T-helper 22 cell (primary cell): ENCODE results near the gene DUSP8.
"Not testable (repeated sequence)": the region's sequence is repeated elsewhere in the genome, so short reads cannot be mapped to it uniquely, and the experiment has no call there.

Source experiments
- DNase-seq: peaks from one replicate; pipeline ENCODE4 v3.0.0-alpha.2; 2020; ENCODE audit warnings: low read depth

The DUSP8 gene

DNA sequence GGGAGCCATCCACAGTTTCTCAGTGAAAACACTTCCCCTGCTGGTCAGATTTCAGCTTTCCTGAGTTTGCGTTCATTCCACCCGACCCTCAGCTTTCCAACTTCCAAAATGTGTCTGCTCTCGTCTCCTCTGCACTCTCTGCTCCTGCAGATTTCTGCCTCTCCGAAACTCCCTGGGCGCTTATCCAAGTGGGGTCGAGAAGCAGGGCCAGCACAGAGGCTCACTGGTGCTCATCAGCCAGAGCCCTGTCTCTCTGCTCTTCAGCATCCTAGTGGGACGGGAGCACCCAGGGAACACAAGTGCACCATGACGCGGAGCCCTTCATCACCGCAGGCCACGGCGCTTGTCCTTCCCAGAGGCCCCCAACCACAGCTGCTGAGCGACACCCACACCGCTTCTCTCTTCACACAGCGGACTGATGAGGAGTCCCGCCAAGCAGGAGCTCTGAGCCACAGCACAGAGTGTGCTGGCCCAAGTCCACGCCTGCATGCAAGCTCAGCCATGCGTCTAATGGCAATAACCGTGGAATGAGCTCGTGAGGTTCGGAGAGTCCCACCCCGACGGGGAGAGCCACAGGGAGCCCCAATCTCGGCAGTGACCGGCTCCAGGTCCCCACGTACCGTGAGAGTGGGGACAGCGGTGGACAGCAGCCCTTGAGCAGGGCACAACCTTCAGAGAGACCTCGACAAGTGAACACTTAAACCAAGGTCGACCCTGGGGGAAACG, 57.6 kb downstream of the DUSP8 start:
- no peak for DNase-seq

DNA sequence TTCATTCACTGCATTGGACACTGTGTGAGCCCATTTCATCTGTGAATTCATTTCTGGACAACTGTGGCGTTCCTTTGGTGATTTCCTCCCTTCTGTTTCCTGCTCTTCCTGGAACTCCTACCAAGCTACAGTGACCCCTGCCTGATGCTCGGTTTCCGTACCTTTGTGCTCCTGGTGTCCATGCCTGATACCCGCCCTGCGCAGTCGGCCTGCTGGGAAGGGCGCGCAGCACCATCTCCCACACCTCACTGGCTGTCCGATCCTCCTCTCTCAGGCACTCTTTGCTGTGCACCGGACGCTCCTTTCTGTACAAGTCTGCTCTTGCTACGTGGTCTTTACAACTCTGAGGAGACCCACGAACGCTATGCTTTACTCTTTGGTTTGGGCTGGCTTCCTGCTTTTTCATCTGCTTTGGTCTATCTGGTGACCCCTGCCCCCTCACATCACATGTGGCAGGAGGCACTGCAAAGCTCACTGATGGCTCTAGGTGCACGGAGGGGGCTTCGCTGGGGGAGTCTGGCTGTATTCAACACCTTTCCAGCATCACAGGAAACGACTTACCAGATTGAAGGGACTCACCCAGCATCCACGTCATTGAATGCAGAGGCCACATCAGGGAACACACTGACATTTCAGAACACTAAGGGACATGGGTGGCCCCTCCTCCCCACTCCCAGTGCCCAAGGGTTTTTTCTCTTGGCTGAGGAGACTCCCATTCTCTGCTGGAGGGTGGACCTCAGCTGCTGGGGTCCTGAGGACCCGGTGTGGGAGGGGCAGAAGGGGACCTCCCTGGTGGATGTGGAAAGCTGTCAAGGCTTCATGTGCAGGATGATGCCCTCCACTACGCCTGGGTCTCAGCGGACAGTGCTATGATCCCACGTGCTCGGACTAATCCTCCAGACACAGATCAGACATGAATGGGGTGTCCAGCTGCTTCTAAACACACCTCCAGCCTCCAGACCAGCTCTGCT, 58.5 kb downstream of the DUSP8 start:
- DNase-seq = no peak

DNA sequence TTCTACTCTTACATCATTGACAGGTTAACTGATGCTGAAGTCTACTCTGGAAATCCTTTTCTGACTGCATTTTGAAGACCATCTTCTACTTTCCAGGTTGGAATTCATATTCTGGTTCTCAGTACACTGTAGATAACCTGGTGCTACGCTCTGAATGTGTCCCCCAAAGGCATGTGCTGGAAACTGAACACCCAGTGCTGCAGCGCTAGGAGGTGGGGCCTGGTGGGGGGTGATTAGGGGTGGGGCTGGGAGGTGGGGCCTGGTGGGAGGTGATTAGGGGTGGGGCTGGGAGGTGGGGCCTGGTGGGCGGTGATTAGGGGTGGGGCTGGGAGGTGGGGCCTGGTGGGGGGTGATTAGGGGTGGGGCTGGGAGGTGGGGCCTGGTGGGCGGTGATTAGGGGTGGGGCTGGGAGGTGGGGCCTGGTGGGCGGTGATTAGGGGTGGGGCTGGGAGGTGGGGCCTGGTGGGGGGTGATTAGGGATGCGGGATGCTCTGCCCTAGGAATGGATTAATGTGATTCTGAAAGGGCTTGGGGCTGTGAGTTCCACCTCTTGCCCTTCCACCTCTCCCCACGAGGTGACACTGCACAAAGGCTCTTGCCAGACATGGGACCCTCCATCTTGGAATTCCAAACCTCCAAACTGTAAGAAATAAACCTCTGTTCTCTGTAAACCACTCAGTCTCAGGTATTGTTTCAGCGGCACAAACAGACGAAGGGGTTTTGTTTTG, 59.4 kb downstream of the DUSP8 start:
- DNase-seq = not testable (repeated sequence)

DNA sequence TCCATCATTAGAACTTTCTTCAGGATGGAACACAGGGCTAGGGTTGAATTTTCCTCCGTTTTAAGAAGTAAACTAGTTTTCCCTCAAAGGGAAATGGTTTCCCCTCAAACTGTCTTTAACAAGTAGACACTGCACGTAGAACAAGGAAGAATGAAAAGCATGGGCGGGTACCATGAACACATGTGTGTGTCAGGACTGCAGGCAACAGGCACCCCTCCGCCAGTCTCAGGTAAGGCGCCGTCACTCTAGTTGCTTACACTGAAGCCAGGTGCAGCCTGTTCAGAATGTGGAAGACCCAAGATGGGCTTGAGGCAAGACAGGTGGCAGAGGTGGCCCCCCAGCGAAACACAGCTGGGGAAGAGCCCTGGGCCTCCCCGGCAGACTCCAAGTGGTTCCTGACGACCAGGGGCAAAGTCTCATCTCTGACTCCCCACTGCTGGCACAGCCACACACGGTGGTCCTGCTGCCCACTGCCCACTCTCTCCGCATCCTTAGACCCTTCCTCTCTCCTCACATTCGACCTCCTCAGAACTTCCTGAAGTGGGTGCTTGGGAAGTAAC, 60.1 kb downstream of the DUSP8 start:
- no peak for DNase-seq

DNA sequence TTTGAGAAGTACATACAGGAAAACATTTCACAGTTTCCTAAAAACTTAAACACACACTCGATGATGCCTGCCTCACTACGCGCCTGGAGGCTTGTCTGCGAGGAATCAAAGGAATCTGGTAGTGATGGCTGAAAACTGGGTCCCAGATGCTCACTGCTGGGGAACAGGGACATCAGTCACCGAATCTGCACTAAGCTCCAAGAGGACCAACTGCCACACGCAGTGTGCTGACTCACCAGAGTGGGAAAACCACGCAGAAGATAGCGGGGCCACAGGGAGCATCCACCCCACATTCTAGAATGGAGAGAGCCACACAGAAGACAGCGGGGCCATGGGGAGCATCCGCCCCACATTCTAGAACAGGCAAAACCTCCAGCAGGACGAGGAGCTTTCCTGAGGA, 61.1 kb downstream of the DUSP8 start:
- no peak for DNase-seq

DNA sequence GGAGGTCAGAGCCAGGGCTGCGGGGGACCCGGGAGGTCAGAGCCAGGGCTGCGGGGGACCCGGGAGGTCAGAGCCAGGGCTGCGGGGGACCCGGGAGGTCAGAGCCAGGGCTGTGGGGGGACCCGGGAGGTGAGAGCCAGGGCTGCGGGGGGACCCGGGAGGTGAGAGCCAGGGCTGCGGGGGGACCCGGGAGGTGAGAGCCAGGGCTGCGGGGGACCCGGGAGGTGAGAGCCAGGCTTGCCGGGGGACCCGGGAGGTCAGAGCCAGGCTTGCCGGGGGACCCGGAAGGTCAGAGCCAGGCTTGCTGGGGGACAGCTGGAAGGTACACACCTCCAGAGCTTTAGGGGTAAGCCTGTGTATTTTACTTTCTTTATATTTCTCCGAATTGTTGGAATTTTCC, 61.7 kb downstream of the DUSP8 start:
- not testable (repeated sequence) for DNase-seq

DNA sequence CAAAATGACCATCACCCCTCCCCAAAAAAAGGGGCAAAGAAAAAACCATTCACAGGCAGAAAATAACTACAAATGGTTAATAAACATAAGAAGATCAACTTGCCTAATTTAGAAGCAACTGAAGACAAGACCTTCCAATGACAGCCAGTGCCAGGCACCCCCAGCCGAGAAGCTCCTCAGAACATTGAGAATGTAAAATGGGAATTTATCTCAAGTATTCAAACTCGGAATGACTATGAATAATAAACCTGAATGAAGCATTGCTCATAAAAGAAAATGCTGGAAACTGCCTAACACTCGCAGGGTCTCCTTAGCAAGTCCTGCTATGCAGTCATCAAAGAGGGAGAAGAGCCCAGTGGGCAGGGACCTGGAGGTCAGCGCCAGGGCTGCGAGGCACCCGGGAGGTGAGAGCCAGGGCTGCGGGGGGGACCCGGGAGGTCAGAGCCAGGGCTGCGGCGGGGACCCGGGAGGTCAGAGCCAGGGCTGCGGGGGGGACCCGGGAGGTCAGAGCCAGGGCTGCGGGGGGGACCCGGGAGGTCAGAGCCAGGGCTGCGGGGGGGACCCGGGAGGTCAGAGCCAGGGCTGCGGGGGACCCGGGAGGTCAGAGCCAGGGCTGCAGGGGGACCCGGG, 62.3 kb downstream of the DUSP8 start:
- no peak for DNase-seq

DNA sequence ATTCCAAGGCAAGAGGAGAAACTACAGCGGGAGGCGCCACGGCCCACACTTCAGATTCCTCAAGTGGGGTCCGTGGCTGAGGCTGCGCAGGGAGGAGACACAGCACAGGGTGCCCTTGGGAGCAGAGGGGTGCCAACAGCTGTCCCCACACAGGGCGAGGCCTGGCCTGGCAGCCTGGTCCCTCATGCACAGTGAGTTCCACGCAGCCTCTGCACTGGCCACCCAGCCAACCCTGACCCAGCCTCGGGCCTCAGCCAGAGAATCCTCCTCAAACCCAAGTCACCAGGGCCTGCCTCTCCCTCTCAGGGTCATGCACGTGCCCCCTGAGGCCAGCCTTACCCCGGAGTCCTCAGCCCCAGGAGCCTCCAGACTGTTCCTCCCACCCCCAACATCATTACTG, 63.1 kb downstream of the DUSP8 start:
- no peak for DNase-seq

DNA sequence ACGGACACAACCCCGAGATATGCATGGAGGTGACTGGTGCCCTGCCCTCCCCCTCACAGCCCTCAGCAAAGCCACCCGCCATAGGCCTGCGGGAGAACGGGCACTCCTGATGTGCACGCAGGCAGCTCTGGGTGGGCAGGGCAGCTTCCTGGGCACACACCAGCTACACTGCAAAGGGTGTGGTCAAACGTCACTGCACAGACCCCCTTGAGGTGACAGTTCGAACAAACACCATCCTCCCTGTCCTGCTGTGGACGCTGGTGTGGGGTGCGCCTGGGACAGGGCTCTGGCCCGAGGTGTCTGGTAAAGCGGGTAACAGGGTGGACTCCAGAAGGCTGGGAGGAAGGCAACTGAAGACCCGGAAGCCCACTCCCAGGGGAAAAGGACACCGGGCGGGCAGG, 63.6 kb downstream of the DUSP8 start:
- DNase-seq = no peak

DNA sequence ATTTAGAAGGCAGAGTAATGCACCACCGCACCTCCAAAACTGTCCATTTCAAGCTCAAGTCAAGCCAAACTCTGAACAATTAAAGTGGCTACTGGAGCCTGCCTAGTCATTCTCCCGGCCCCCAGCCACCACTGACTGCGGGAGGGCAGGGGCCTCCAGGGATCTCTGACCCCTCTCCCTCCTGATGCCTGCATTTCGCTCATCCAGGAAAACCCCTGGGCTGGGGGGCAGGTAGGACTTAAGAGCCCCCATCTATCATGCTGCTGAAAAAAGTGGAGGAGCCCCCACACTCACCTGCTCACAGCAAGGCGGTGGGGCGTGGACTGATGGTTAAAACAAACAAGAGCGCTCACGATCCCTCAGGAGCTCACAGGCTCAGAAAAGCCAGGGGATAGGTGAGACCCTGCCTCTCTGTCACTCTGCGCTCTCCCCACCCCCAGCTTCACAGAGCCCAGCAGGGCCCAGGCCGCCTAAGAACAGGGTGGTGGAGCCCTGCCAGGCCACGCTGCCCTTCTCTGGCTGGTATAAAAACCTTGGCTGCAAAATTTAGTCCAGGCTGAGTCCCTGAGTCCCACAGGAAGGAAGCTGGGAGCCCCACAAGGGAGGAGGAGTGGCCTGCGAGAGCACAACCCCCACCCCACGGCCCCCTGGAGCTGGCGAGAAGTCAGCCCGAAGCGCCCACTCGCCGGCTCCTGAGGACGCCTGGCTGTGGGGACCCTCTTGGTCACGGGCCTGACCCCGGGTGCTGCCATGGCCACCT, 64.5 kb downstream of the DUSP8 start:
- DNase-seq = no peak

DNA sequence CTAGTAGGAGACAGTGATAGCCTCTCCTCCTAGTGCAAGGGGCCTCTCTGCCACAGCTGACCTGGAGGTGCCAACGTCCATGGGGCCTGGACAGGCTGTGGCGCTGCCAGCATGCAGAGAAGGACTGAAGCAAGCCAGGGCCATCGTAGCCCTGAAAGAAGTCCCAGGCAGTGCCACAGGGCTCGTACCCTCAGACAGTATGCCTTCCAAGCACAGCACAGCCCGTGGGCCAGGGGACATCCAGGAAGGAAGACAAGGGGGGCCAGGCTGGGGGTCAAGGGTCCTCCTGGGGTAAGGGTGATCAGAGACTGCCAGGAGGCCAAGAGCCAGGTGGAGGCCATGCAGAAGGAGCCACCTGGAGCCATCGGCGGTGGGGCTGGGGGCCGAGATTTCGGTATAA, 65.1 kb downstream of the DUSP8 start:
- DNase-seq = no peak

DNA sequence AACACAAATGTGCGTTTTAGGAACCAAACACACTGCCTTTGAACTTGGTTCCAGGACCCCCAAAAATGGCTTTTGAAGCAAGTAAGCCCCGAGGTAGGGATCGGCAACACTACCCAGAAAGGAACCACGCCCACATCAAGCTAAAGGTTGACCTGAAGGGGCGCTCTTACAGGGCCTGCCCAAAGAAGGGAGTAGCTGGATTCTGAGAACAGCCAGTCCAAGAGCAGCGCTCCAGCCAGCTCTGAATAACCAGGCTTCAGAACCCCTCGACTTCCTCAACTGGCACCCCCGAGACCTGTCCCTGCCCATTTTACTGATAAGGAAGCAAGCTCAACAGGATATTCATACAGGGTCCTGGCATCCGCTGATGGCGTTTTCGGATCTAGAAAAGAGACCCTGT, 66.6 kb downstream of the DUSP8 start:
- DNase-seq = no peak

DNA sequence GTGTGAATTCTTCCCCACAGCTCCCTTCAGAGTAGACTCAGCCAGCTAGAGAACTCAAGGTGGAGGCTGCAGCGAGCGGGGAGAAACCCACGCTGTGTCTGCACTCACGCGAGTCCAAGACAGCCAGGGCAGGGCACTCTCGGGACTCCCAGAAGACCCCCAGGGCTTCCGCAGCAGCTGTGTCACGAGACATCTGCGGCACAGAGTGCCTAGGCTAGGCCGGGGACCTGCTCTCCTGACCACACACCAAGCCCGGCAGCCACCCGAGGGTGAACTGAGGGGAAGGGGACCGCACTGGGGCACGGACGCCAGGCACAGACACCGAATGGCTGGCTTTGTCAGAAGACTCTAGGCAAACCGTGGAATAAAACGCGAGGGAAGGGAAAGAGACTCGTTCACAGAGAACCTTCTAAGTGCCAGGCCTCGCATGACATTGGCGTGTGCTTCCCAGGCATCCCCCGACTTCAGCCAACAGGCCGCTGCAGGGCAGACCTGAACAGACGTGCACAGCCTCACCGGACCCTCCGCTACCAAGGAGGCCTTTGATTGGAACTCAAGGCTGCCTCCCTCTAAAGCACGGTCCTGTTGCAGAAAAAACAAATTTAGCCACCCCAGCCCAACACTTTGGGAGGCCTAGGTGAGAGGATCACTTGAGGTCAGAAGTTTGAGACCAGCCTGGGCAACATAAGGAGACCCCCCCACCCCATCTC, 67.3 kb downstream of the DUSP8 start:
- no peak for DNase-seq

DNA sequence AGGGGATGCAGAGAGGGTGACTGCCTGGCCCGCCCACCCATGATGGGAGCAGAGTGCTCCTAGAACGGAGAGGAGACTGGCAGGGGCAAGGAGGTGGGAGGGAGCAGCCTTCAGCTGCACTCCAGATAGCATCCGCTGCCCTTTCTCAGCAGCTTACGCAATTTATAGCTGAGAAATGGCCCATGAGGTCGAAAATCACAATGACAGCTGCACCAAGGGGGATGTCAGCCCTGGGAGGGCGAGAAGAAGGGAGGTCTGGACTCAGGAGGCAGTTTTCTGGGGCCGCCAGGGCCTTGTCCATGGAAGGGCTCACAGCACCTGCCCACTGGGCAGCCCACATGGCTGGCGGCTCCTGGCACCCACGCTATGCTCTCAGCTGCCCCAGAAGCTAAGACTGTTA, 67.9 kb downstream of the DUSP8 start:
- DNase-seq = no peak
